Pancreas (tissue), 10 donors: ENCODE results near the gene CACNA1I. TPM values are rescaled to one million over a fixed set of nuclear protein-coding genes. Genes with fewer than 3 reads are reported as not detected.
A peak's percentile ranks its signal among the peaks of the same experiment; 100 is the strongest.

ENCODE experiments used
- ATAC-seq, 4 donors: fragments of 200-7000 bp; cut with Tn5 transposase; one replicate each; pipeline versions ENCODE4 v1.8.0 to v1.9.1; 2020; ENCODE audit warnings: mild to moderate bottlenecking in 4 of 4, moderate library complexity in 4 of 4
- DNase-seq, 6 donors: peaks; one replicate each; pipeline ENCODE4 v3.0.0-alpha.2; 2020
- FAIRE-seq: peaks from 2 replicates; lab custom pipeline; 2012; peaks lifted over from hg19 to GRCh38; lab: Jason Lieb, UNC
- H3K27ac ChIP-seq, 4 donors: fragments of 200-600 bp; sonication (generic); 1 replicate in 3 of 4; 2 replicates in 1 of 4; pipeline versions ENCODE4 v1.5.0 to v1.8.0; 2020
- H3K27me3 ChIP-seq, 4 donors: fragments of 200-600 bp; one replicate each; pipeline ENCODE4 v1.8.0; 2021
- H3K36me3 ChIP-seq, 3 donors: fragments of 200-600 bp; sonication (generic) in 1 of 3; one replicate each; pipeline versions ENCODE4 v1.5.0 to v1.8.0; 2020 to 2021
- H3K4me1 ChIP-seq, 3 donors: fragments of 200-600 bp; one replicate each; pipeline ENCODE4 v1.8.0; 2021
- H3K4me3 ChIP-seq, 4 donors: fragments of 200-600 bp; sonication (generic) in 2 of 4; one replicate each; pipeline versions ENCODE4 v1.5.0 to v1.8.0; 2020 to 2021
- H3K9me3 ChIP-seq, 4 donors: fragments of 200-600 bp; one replicate each; pipeline ENCODE4 v1.8.0; 2021
- CTCF ChIP-seq, 4 donors: fragments of 200-600 bp; sonication (generic) in 3 of 4; IDR thresholded peaks; one replicate each; pipeline versions ENCODE4 v1.5.0 to v1.8.0; 2021; ENCODE audit warnings: antibody characterized with exemption in 4 of 4
- WGBS, 2 donors: extraction: QIAGEN DNeasy Blood & Tissue Kit; methylation state at CpG; one replicate each; pipeline ENCODE4 v1.1.7; 2013; 5-methylcytosine and 5-hydroxymethylcytosine counted together
- intact Hi-C, 3 donors: fragments of 100-400 bp; cut with DNase I; formaldehyde crosslinking; loops; one replicate each; pipeline versions ENCODE4 v1.11.1 to v1.14.2; 2022
- polyA plus RNA-seq, 2 donors: library from polyadenylated mRNA; stranded (reverse); fragments of 200-250 nt; gene quantifications; one replicate each; pipeline ENCODE4 v1.2.3, GENCODE V29; 2013
- total RNA-seq, 6 donors: library from RNA; stranded (reverse); fragmentation: NEBNext Ultra II Directional in 4 of 6; extraction: Animal tissue kit (Norgen Biotek cat#: 25700) in 4 of 6; gene quantifications; one replicate each; pipeline versions ENCODE4 v1.2.1 to v1.2.4, GENCODE V29; 2021 to 2023
- donor health status: healthy with polysubstance abuse.
- donor health status: DM: no; HTN: no; CAD: no; lungs with moderate emphysema.
- donor health status: DM: no; HTN: no; CAD: no.
- donor health status: control.
- donor health status: control.
- donor health status: Bipolar disorder and iron deficiency.
- donor health status: DM: yes; HTN: yes; CAD: no.
- donor health status: DM: no; HTN: no; CAD: no.
- donor health status: DM: no; HTN: no; CAD: no.
- donor health status: DM: yes; HTN: yes; CAD: no.

CACNA1I gene
- total and polyA plus RNA-seq, 8 donors = 0.04 to 0.21 (median 0.07) TPM

GRCh38 chr22:39583066-39583667, 12.6 kb downstream of the CACNA1I start:
- no peak for ATAC-seq

GRCh38 chr22:39589875-39590274, 19.3 kb downstream of the CACNA1I start:
- H3K27ac ChIP-seq = no peak overlapping the region
- 70 to 73% methylated on average over 11 of the region's 11 CpGs for WGBS, 2 donors
- TF ChIP-seq CTCF (IDR thresholded peaks at IDR 0.05) = no peak
- H3K36me3 ChIP-seq = no peaks in the 10 kb centered on the region
- no peak overlapping the region for H3K4me3 ChIP-seq
- H3K27me3 ChIP-seq = no peaks in the 10 kb centered on the region
- ATAC-seq (no peak), DNase-seq (no peak), FAIRE-seq (no peak)
- peaks cover 0 to 9% (median 3%) of the 10 kb centered on the region in 3 donors for H3K4me1 ChIP-seq
- H3K9me3 ChIP-seq = no peaks in the 10 kb centered on the region
- intact Hi-C loops = no loop called here

More at GRCh38 chr22:39583066-39583667, 12.6 kb downstream of the CACNA1I start:
- Histone ChIP-seq H3K27me3 (no peaks in the 10 kb centered on the region), H3K9me3 (no peaks in the 10 kb centered on the region), H3K4me1 (no peaks in the 10 kb centered on the region), H3K36me3 (no peaks in the 10 kb centered on the region), H3K4me3 (no peak overlapping the region), H3K27ac (no peak overlapping the region)
- no peak for FAIRE-seq
- DNase-seq = no peak
- WGBS, 2 donors = 40 to 47% methylated on average over 3 of the region's 3 CpGs
- intact Hi-C loops = no loop called here
- no peak for TF ChIP-seq CTCF (IDR thresholded peaks at IDR 0.05)

GRCh38 chr22:39592081-39593065, 21.8 kb downstream of the CACNA1I start:
- no peaks in the 10 kb centered on the region for H3K9me3 ChIP-seq
- WGBS, 2 donors = 30 to 35% methylated on average over 32 of the region's 32 CpGs
- H3K27me3 ChIP-seq = no peaks in the 10 kb centered on the region
- peaks cover 0 to 9% (median 3%) of the 10 kb centered on the region in 3 donors for H3K4me1 ChIP-seq
- H3K27ac ChIP-seq = peak overlapping the region in 1 of 4 donors; percentile 8
- TF ChIP-seq CTCF (IDR thresholded peaks at IDR 0.05) = no peak
- ATAC-seq (peak; percentile 62 to 93 (median 88)), DNase-seq (peak in 5 of 6 donors; percentile 50 to 74 (median 65)), FAIRE-seq (no peak)
- intact Hi-C loops = no loop called here
- H3K4me3 ChIP-seq = no peak overlapping the region
- H3K36me3 ChIP-seq = no peaks in the 10 kb centered on the region

GRCh38 chr22:39593066-39593930, 22.7 kb downstream of the CACNA1I start:
- DNase-seq (no peak), FAIRE-seq (no peak), ATAC-seq (peak; percentile 47 to 58 (median 58))
- H3K9me3 ChIP-seq = no peaks in the 10 kb centered on the region
- H3K4me3 ChIP-seq = no peak overlapping the region
- no peak overlapping the region for H3K27ac ChIP-seq
- intact Hi-C loops = no loop called here
- H3K4me1 ChIP-seq = peaks cover 0 to 9% (median 3%) of the 10 kb centered on the region in 3 donors
- H3K27me3 ChIP-seq = no peaks in the 10 kb centered on the region
- WGBS, 2 donors = 49 to 62% methylated on average over 12 of the region's 12 CpGs
- no peaks in the 10 kb centered on the region for H3K36me3 ChIP-seq
- no peak for TF ChIP-seq CTCF (IDR thresholded peaks at IDR 0.05)
